K562 (cell line): Measurements from ENCODE around the gene PARD3. TPM values are rescaled to one million over a fixed set of nuclear protein-coding genes. Genes with fewer than 3 reads are reported as not detected.

ENCODE experiments used
- ATAC-seq: fragments of 200-7000 bp; cut with Tn5 transposase; 3 replicates; pipeline ENCODE4 v1.9.1; 2020; ENCODE audit warnings: moderate library complexity
- BruUV-seq: library from RNA; stranded (reverse); fragments of 400-500 nt; replicated peaks from 2 replicates; lab custom pipeline; 2021; lab: Mats Ljungman, UMichigan
- CTCF ChIA-PET: fragments of 300-600 bp; formaldehyde crosslinking; extraction: SDS; loops from one replicate; lab custom pipeline; 2021; ENCODE audit warnings: low intra/inter-chr PET ratio; lab: Yijun Ruan, JAX
- POLR2A ChIA-PET: fragments of 300-600, 350-650 bp; sonication (Branson Sonifier 250); formaldehyde crosslinking; extraction: SDS; loops from one replicate; lab custom pipeline; 2021; ENCODE audit warnings: antibody characterized with exemption, inconsistent platforms; lab: Yijun Ruan, JAX
- DNase-seq, 4 experiments: peaks; one replicate each; pipeline versions ENCODE4 v3.0.0 to v3.0.0-alpha.2; 2011 to 2018; ENCODE audit warnings: low spot score in 3 of 4, mixed read lengths in 3 of 4; ENCODE audit errors: extremely low read depth in 1 of 4
- FAIRE-seq: peaks from 2 replicates; lab custom pipeline; 2011; peaks lifted over from hg19 to GRCh38; lab: Jason Lieb, UNC
- H2AFZ ChIP-seq: 2 replicates; pipeline ENCODE4 v1.6.0; 2011; ENCODE audit warnings: low read depth, low read length, control low read depth, inconsistent platforms
- H3K27ac ChIP-seq: fragments of 200-600 bp; 3 replicates; pipeline ENCODE4 v1.8.0; 2011; ENCODE audit warnings: low read depth, mild to moderate bottlenecking, control low read depth, inconsistent platforms, low read length, moderate library complexity, mixed read lengths; ENCODE audit errors: extremely low read depth
- H3K27me3 ChIP-seq, 2 experiments: fragments of 300-600 bp in 1 of 2; 2 replicates in 1 of 2; 3 replicates in 1 of 2; pipeline versions ENCODE4 v1.6.0 to v1.8.0; 2011; ENCODE audit warnings: inconsistent platforms in 2 of 2, low read length in 2 of 2, mild to moderate bottlenecking in 1 of 2, mixed read lengths in 1 of 2, moderate library complexity in 1 of 2; ENCODE audit not compliant: control insufficient read depth in 2 of 2, insufficient read depth in 2 of 2
- H3K36me3 ChIP-seq: fragments of 300-600 bp; 3 replicates; pipeline ENCODE4 v1.8.0; 2011; ENCODE audit warnings: mild to moderate bottlenecking, low read length, inconsistent platforms; ENCODE audit not compliant: control insufficient read depth, insufficient read depth
- H3K4me1 ChIP-seq, 2 experiments: fragments of 200-600 bp in 1 of 2; replicated peaks in 1 of 2; 2 replicates in 1 of 2; 3 replicates in 1 of 2; pipeline versions ENCODE4 v1.5.1 to v1.8.0; 2011; ENCODE audit warnings: inconsistent platforms in 2 of 2, low read length in 2 of 2, mild to moderate bottlenecking in 1 of 2, mixed read lengths in 1 of 2, moderate library complexity in 1 of 2; ENCODE audit not compliant: control insufficient read depth in 2 of 2, insufficient read depth in 2 of 2
- H3K4me2 ChIP-seq: 2 replicates; pipeline ENCODE4 v1.6.1; 2011; ENCODE audit warnings: low read length, control low read depth, inconsistent platforms, mixed read lengths; ENCODE audit not compliant: insufficient read depth
- H3K4me3 ChIP-seq: fragments of 200-600 bp; sonication (generic), shearing (Covaris generic); 2 replicates; pipeline ENCODE4 v1.5.1; 2016; ENCODE audit warnings: control low read depth, inconsistent platforms
- H3K79me2 ChIP-seq: fragments of 200-600 bp; 3 replicates; pipeline ENCODE4 v1.8.0; 2011; ENCODE audit warnings: low read length, inconsistent platforms; ENCODE audit not compliant: control insufficient read depth, insufficient read depth
- H3K9ac ChIP-seq, 2 experiments: 2 replicates each; pipeline versions ENCODE4 v1.6.0 to v1.6.1; 2011; ENCODE audit warnings: low read depth in 2 of 2, low read length in 2 of 2, control low read depth in 1 of 2, inconsistent platforms in 1 of 2, mild to moderate bottlenecking in 1 of 2, mixed read lengths in 1 of 2; ENCODE audit not compliant: insufficient read depth in 1 of 2
- H3K9me1 ChIP-seq: one replicate; pipeline ENCODE4 v1.6.0; 2011; ENCODE audit warnings: inconsistent platforms, mild to moderate bottlenecking, low read length, moderate library complexity; ENCODE audit not compliant: control insufficient read depth, insufficient read depth
- H3K9me3 ChIP-seq: replicated peaks from 2 replicates; pipeline ENCODE4 v1.5.1; 2011; ENCODE audit warnings: low read depth, low read length, inconsistent platforms; ENCODE audit not compliant: control insufficient read depth, insufficient read depth
- H4K20me1 ChIP-seq: replicated peaks from 2 replicates; pipeline ENCODE4 v1.6.1; 2011; ENCODE audit warnings: low read length, inconsistent platforms, mixed read lengths; ENCODE audit not compliant: control insufficient read depth, insufficient read depth
- BRD4 ChIP-seq: fragments of 200-600 bp; sonication (generic); IDR thresholded peaks from 2 replicates; pipeline ENCODE4 v1.6.1; 2017; ENCODE audit warnings: inconsistent platforms
- CBFA2T3 ChIP-seq: fragments of 450-650 bp; IDR thresholded peaks from 2 replicates; pipeline ENCODE4 v1.6.1; 2017
- EGR1 ChIP-seq: fragments of 450-650 bp; conservative IDR thresholded peaks from 2 replicates; pipeline ENCODE4 v1.6.1; 2017; ENCODE audit warnings: mild to moderate bottlenecking
- EWSR1 ChIP-seq: fragments of 450-650 bp; IDR thresholded peaks from 2 replicates; pipeline ENCODE4 v1.6.1; 2018; ENCODE audit warnings: borderline replicate concordance, mild to moderate bottlenecking, low read depth, moderate library complexity; ENCODE audit not compliant: partially characterized antibody
- FIP1L1 ChIP-seq: fragments of 200-400 bp; formaldehyde crosslinking; IDR thresholded peaks from 2 replicates; pipeline ENCODE4 v1.6.1; 2018; ENCODE audit warnings: mild to moderate bottlenecking, low read depth, low read length; ENCODE audit not compliant: poor library complexity, severe bottlenecking
- JUND ChIP-seq, 2 experiments: IDR thresholded peaks; 2 replicates in 1 of 2; 3 replicates in 1 of 2; pipeline ENCODE4 v1.6.1; 2011; ENCODE audit warnings: borderline replicate concordance in 2 of 2, low read depth in 2 of 2, low read length in 2 of 2, improper control_type of control experiment in 1 of 2, missing biosample characterization in 1 of 2, missing genetic modification characterization in 1 of 2, missing genetic modification reagents in 1 of 2
- POLR2A ChIP-seq: fragments of 450-650 bp; conservative IDR thresholded peaks from 2 replicates; pipeline ENCODE4 v1.6.1; 2016
- RAD51 ChIP-seq: fragments of 450-650 bp; IDR thresholded peaks from 2 replicates; pipeline ENCODE4 v1.7.1; 2016; ENCODE audit warnings: low read depth, mild to moderate bottlenecking, borderline replicate concordance
- SAFB ChIP-seq: fragments of 200-400 bp; formaldehyde crosslinking; IDR thresholded peaks from 2 replicates; pipeline ENCODE4 v1.6.1; 2017; ENCODE audit warnings: low read depth, low read length, borderline replicate concordance
- SAFB2 ChIP-seq: fragments of 200-400 bp; formaldehyde crosslinking; IDR thresholded peaks from 2 replicates; pipeline ENCODE4 v1.6.1; 2018; ENCODE audit warnings: borderline replicate concordance, low read length, low read depth, moderate library complexity; ENCODE audit not compliant: severe bottlenecking
- TBP ChIP-seq: optimal IDR thresholded peaks from 2 replicates; pipeline ENCODE3; 2011; ENCODE audit warnings: low read depth, low read length, improper control_type of control experiment
- ZNF239 ChIP-seq: fragments of 250-450 bp; sonication (Bioruptor Pico); IDR thresholded peaks from 2 replicates; pipeline ENCODE4 v1.4.0; 2020; ENCODE audit warnings: mild to moderate bottlenecking
- ZNF584 ChIP-seq: fragments of 200-800 bp; sonication (Bioruptor generic); IDR thresholded peaks from 2 replicates; pipeline ENCODE4 v1.6.1; 2016; ENCODE audit warnings: low read depth, mild to moderate bottlenecking, missing genetic modification characterization, missing compliant biosample characterization
- WGBS: fragments of 100-300 bp; shearing (Covaris generic); methylation state at CpG from one replicate; pipeline ENCODE4 v1.1.6; 2016; ENCODE audit warnings: low coverage, mixed read lengths; ENCODE audit not compliant: insufficient coverage; ENCODE audit errors: missing lambda C conversion rate; 5-methylcytosine and 5-hydroxymethylcytosine counted together
- in situ Hi-C: fragments of 300-500 bp; cut with MboI; formaldehyde crosslinking; loops from 4 replicates; pipeline ENCODE4 v1.15.0; 2018; ENCODE audit warnings: inconsistent platforms, mixed read lengths
- intact Hi-C: fragments of 100-400 bp; cut with micrococcal nuclease; formaldehyde crosslinking; loops from 2 replicates; pipeline ENCODE4 v1.14.2; 2022
- polyA plus RNA-seq, 8 experiments: library from polyadenylated mRNA; depleted of rRNA in 4 of 8; stranded (reverse) in 5 of 8; unstranded in 3 of 8; fragments of >200 nt; fragmentation: Nextera tagmentation in 2 of 8; fragmentation: Illumina TruSeq in 1 of 8; extraction: Ambion mirVana in 2 of 8; extraction: Trizol in 1 of 8; gene quantifications; 2 replicates each; pipeline versions ENCODE4 v1.2.1 to v1.2.3, GENCODE V29; 2011 to 2014; ENCODE audit warnings: inconsistent platforms in 1 of 8, missing spikeins in 1 of 8
- total RNA-seq, 7 experiments: library from RNA; depleted of rRNA in 6 of 7; stranded (reverse); fragments of >200 nt in 6 of 7; fragmentation: Illumina TruSeq in 2 of 7; extraction: Trizol in 2 of 7; gene quantifications; 2 replicates each; pipeline versions ENCODE4 v1.2.1 to v1.2.3, GENCODE V29; 2011 to 2021; ENCODE audit warnings: low replicate concordance in 1 of 7
- TF ChIP-seq, protein P1 (sequence below), 2 experiments: IDR thresholded peaks; 2 replicates each; pipeline ENCODE4 v1.6.1; 2011; ENCODE audit warnings: borderline replicate concordance in 1 of 2, control low read depth in 1 of 2, low read depth in 1 of 2, low read length in 1 of 2, mild to moderate bottlenecking in 1 of 2, mixed read lengths in 1 of 2, moderate library complexity in 1 of 2; ENCODE audit not compliant: insufficient read depth in 1 of 2, insufficient read length in 1 of 2, poor library complexity in 1 of 2, severe bottlenecking in 1 of 2; ENCODE audit errors: extremely low read depth in 1 of 2
- TF ChIP-seq, protein P2 (sequence below): fragments of 250-450 bp; sonication (Bioruptor Pico); IDR thresholded peaks from 2 replicates; pipeline ENCODE4 v1.8.0; 2022; ENCODE audit warnings: moderate library complexity, mild to moderate bottlenecking, inconsistent platforms
- TF ChIP-seq, protein P3 (sequence below): sonication (generic); formaldehyde crosslinking; IDR thresholded peaks from 2 replicates; pipeline ENCODE4 v1.8.0; 2022; ENCODE audit warnings: mild to moderate bottlenecking, missing genetic modification reagents

The PARD3 gene
- total and polyA plus RNA-seq, 9 of the 15 experiments (the other 6 are each of a cell fraction or from before 2014, with no cell fraction given) = 2.7 to 11.7 (median 7.7) TPM

DNA sequence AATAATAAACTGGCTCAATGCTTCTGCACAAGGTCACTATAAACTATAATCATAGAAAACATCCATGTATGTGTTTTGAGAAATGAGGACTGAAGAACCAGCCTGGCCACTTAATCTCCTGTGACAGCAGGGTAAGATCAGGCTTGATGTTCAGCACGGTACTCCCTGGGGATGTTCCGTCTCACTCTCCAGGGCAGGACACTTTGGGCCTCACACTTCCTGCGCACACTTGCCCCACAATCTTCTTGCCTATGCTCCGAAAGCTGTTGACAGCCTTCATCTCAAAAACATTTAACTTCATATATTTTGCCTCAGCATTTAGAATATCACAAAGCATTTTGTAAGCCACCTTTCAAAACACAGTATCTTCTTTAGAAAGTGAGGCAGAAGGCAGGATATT lies 92.7 kb downstream of the PARD3 start:
- H3K79me2 ChIP-seq = no peaks in the 10 kb centered on the region
- no peak for FAIRE-seq
- no peak for ATAC-seq

More for the DNA sequence above, 92.7 kb downstream of the PARD3 start:
- BruUV-seq = no TSS peak
- WGBS = 23% methylated on average over 4 of the region's 4 CpGs
- Histone ChIP-seq H3K4me1 (peaks cover 0 to 1% of the 10 kb centered on the region in 2 experiments; a peak in 3 of 5 replicates), H3K27ac (no peak overlapping the region), H2AFZ (no peak overlapping the region), H3K36me3 (no peaks in the 10 kb centered on the region), H4K20me1 (peaks cover 8% of the 10 kb centered on the region; the same call in 1 of the 2 replicates), H3K9me1 (peaks cover 5% of the 10 kb centered on the region), H3K4me3 (no peak overlapping the region), H3K27me3 (no peaks in the 10 kb centered on the region), H3K4me2 (no peak overlapping the region), H3K9me3 (no peaks in the 10 kb centered on the region), H3K9ac (no peak overlapping the region)
- no peak for DNase-seq
- ChIA-PET POLR2A (interaction anchor here (0.5 kb wide), 1 partner anchor 11 kb away, joined by 3 read pairs; no protein-coding TSS in a partner anchor), CTCF (no interaction called here)
- in situ Hi-C loops = no loop called here
- TF ChIP-seq ZNF584 = no peak
- TF ChIP-seq EGR1 = no peak
- no peak for TF ChIP-seq EWSR1
- TF ChIP-seq BRD4 = no peak
- no peak for TF ChIP-seq SAFB2
- no peak for TF ChIP-seq ZNF239 (CRISPR knock-in tag)
- TF ChIP-seq, protein P1, sequence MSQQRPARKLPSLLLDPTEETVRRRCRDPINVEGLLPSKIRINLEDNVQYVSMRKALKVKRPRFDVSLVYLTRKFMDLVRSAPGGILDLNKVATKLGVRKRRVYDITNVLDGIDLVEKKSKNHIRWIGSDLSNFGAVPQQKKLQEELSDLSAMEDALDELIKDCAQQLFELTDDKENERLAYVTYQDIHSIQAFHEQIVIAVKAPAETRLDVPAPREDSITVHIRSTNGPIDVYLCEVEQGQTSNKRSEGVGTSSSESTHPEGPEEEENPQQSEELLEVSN (IDR thresholded peaks at IDR 0.05; ENCODE audit: borderline replicate concordance in 1 of 2, extremely low read depth in 1 of 2, insufficient read depth in 1 of 2, insufficient read length in 1 of 2, low read depth in 1 of 2, low read length in 1 of 2, poor library complexity in 1 of 2, severe bottlenecking in 1 of 2) = no peak
- no peak for TF ChIP-seq JUND (IDR thresholded peaks at IDR 0.05; ENCODE audit: borderline replicate concordance, low read depth, low read length)
- no peak for TF ChIP-seq JUND (tag; IDR thresholded peaks at IDR 0.05; ENCODE audit: borderline replicate concordance, low read depth, low read length)
- TF ChIP-seq TBP = no peak
- TF ChIP-seq CBFA2T3 = no peak
- no peak for TF ChIP-seq SAFB
- no peak for TF ChIP-seq RAD51
- TF ChIP-seq FIP1L1 = no peak
- TF ChIP-seq, protein P2, sequence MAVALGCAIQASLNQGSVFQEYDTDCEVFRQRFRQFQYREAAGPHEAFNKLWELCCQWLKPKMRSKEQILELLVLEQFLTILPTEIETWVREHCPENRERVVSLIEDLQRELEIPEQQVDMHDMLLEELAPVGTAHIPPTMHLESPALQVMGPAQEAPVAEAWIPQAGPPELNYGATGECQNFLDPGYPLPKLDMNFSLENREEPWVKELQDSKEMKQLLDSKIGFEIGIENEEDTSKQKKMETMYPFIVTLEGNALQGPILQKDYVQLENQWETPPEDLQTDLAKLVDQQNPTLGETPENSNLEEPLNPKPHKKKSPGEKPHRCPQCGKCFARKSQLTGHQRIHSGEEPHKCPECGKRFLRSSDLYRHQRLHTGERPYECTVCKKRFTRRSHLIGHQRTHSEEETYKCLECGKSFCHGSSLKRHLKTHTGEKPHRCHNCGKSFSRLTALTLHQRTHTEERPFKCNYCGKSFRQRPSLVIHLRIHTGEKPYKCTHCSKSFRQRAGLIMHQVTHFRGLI (CRISPR knock-in tag) = no peak
- TF ChIP-seq, protein P3, sequence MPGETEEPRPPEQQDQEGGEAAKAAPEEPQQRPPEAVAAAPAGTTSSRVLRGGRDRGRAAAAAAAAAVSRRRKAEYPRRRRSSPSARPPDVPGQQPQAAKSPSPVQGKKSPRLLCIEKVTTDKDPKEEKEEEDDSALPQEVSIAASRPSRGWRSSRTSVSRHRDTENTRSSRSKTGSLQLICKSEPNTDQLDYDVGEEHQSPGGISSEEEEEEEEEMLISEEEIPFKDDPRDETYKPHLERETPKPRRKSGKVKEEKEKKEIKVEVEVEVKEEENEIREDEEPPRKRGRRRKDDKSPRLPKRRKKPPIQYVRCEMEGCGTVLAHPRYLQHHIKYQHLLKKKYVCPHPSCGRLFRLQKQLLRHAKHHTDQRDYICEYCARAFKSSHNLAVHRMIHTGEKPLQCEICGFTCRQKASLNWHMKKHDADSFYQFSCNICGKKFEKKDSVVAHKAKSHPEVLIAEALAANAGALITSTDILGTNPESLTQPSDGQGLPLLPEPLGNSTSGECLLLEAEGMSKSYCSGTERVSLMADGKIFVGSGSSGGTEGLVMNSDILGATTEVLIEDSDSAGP = no peak
- TF ChIP-seq POLR2A = no peak
- intact Hi-C loops = no loop called here
